NCI-H460 (cell line): ENCODE data around the gene COPA. TPM values are rescaled to one million over a fixed set of nuclear protein-coding genes. Genes with fewer than 3 reads are reported as not detected.

Experiments used
- DNase-seq: peaks from one replicate; pipeline ENCODE4 v3.0.0-alpha.2; 2016; ENCODE audit warnings: low read depth; ENCODE audit errors: extremely low read depth
- total RNA-seq: library from RNA; depleted of rRNA; stranded (reverse); fragments of >200 nt; shearing (Covaris generic); gene quantifications from 2 replicates; pipeline ENCODE4 v1.2.3, GENCODE V29; 2014

Gene COPA
- total RNA-seq, 1 experiment from 2014 or later: 184 TPM

- no peak for DNase-seq
These were observed 21.1 kb upstream of the COPA start for GRCh38 chr1:160363951-160364735.

GRCh38 chr1:160363010-160363409 lies 20.0 kb upstream of the COPA start:
- DNase-seq: no peak

GRCh38 chr1:160362168-160362957 lies 19.3 kb upstream of the COPA start:
- peak; percentile 36 for DNase-seq

GRCh38 chr1:160361814-160362167 lies 18.7 kb upstream of the COPA start:
- DNase-seq: no peak

- no peak for DNase-seq
These were observed 18.1 kb upstream of the COPA start for GRCh38 chr1:160361199-160361598.

GRCh38 chr1:160360227-160360695 lies 17.2 kb upstream of the COPA start:
- DNase-seq: no peak

GRCh38 chr1:160359559-160360226 lies 16.6 kb upstream of the COPA start:
- DNase-seq: no peak

- no peak for DNase-seq
These were observed 15.0 kb upstream of the COPA start for GRCh38 chr1:160358073-160358472.

- DNase-seq: no peak
These were observed 14.4 kb upstream of the COPA start for GRCh38 chr1:160357286-160358002.

GRCh38 chr1:160354388-160354985 lies 11.4 kb upstream of the COPA start:
- DNase-seq: peak; percentile 28

GRCh38 chr1:160353223-160353622 lies 10.2 kb upstream of the COPA start:
- no peak for DNase-seq

GRCh38 chr1:160352555-160352954 lies 9.5 kb upstream of the COPA start:
- DNase-seq: no peak

- DNase-seq: no peak
These were observed 8.6 kb upstream of the COPA start for GRCh38 chr1:160351629-160352028.

GRCh38 chr1:160346958-160347357 lies 3.9 kb upstream of the COPA start:
- no peak for DNase-seq

GRCh38 chr1:160346463-160346862 lies 3.4 kb upstream of the COPA start:
- DNase-seq: no peak

GRCh38 chr1:160344936-160345335 lies 1.9 kb upstream of the COPA start:
- no peak for DNase-seq

GRCh38 chr1:160344241-160344640 lies 1.2 kb upstream of the COPA start:
- no peak for DNase-seq

GRCh38 chr1:160342526-160342925 lies 524 bp downstream of the COPA start:
- no peak for DNase-seq

- no peak for DNase-seq
These were observed 2.2 kb downstream of the COPA start for GRCh38 chr1:160340866-160341265.

GRCh38 chr1:160340146-160340545 lies 2.9 kb downstream of the COPA start:
- DNase-seq: no peak
